Epithelial cell of esophagus (primary cell): ENCODE results near the gene PSMF1.
"Not testable (repeated sequence)": the region's sequence is repeated elsewhere in the genome, so short reads cannot be mapped to it uniquely, and the experiment has no call there.

Experiments
- DNase-seq: peaks from one replicate; pipeline ENCODE4 v3.0.0; 2010; ENCODE audit warnings: low read depth
- H3K4me3 ChIP-seq: 2 replicates; pipeline ENCODE4 v1.5.1; 2011; ENCODE audit warnings: mild to moderate bottlenecking, low read length, control low read depth
- TF ChIP-seq, protein P1 (sequence below): IDR thresholded peaks from 2 replicates; pipeline ENCODE4 v1.5.1; 2011; ENCODE audit warnings: low read depth, mild to moderate bottlenecking, low read length, control low read depth, inconsistent platforms; ENCODE audit not compliant: insufficient read depth; ENCODE audit errors: missing control alignments

PSMF1 gene

DNA sequence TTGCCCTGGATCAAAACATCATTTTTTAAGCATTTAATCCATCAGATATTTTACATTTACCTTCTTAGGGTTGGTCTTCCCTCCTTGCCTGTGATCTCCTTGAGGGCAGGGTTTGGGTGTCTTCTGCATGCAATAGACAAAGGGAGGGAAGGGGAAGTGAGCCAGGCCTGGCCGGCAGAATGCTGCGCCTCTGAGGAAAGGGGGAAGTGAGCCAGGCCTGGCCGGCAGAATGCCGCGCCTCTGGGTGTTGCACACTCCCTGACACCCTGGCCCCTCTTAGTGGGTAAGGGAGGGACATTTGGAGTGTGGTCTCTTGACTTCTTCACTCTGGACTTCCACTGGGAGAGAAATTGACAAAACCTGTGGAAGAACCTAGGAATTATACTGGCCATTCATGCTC, 12.4 kb downstream of the PSMF1 start:
- TF ChIP-seq, protein P1, sequence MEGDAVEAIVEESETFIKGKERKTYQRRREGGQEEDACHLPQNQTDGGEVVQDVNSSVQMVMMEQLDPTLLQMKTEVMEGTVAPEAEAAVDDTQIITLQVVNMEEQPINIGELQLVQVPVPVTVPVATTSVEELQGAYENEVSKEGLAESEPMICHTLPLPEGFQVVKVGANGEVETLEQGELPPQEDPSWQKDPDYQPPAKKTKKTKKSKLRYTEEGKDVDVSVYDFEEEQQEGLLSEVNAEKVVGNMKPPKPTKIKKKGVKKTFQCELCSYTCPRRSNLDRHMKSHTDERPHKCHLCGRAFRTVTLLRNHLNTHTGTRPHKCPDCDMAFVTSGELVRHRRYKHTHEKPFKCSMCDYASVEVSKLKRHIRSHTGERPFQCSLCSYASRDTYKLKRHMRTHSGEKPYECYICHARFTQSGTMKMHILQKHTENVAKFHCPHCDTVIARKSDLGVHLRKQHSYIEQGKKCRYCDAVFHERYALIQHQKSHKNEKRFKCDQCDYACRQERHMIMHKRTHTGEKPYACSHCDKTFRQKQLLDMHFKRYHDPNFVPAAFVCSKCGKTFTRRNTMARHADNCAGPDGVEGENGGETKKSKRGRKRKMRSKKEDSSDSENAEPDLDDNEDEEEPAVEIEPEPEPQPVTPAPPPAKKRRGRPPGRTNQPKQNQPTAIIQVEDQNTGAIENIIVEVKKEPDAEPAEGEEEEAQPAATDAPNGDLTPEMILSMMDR = no peak
- DNase-seq = no peak
- no peak overlapping the region for H3K4me3 ChIP-seq

DNA sequence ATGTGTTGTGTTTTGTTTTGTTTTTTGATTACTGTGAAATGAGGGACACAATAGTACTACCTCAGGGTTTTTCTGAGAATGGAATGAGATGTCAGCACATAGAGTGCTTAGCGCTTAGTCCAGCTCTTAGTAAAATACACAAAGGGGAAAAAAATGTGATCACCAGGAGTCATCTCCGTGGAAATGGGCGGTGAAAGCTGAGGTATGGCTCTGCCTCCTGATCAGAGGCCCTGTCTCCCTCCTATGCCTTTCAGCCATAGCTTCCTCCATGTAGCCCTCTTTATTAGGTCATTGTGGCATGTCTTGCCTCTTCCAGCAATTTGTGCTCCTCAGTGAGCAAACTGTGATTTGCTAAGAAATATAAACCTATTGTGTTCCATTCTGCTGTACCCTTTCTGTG, 13.0 kb downstream of the PSMF1 start:
- no peak overlapping the region for H3K4me3 ChIP-seq
- TF ChIP-seq, protein P1 = no peak
- no peak for DNase-seq

DNA sequence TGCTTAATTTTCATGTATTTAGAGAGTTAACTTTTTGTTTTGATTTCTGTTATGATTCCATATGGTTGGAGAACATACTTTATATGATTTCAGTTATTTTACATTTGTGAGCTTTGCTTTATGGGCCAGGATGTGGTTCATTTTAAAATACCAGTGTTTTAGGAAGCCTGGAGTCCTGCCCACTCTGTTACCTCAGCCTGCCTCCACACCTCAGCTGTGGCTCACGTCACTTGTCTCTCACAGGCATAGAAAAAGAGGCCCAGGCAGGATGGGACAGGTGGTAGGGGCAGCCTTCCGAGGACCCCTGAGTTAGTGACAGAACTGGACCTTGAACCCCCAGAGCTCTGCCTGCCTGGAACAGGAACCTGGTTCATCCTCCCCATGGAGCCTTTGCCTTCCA, 16.0 kb downstream of the PSMF1 start:
- TF ChIP-seq, protein P1 = no peak
- no peak for DNase-seq
- no peak overlapping the region for H3K4me3 ChIP-seq

DNA sequence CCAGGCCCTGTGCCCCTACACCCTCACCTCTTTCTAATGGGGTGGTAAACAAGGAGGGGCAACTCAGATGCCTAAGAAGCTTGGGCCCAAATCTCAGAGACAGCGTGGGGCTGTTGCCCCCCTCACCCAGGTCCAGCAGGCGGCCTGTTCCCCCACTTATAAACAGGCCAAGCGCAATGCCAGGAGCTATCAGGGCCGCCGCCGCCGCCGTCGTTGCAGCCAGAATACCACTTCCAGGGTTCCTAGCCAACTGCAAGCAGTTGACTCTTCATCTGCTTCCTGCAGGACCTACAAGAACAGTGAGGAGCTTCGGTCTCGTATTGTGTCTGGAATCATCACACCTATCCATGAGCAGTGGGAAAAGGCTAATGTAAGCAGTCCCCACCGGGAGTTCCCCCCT, 16.4 kb downstream of the PSMF1 start:
- H3K4me3 ChIP-seq = no peak overlapping the region
- TF ChIP-seq, protein P1 = no peak
- no peak for DNase-seq

DNA sequence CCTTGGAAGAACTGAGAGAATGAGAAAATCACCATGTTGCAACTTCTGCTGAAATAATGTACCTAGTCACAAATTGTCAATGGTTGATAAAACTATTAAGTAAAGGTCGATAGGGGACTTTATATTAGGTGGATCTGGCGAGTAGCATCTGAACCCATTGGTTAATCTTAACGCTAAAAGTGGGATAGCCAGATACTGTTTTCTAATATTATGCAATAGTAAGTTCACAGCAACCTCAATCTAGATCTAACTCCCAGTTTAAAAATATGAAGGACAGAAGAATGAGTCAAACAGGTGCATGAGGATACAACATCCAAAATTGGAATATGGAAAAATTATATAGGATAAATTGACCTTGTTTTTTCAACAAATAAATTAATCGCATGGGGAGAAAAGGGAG, 18.8 kb downstream of the PSMF1 start:
- TF ChIP-seq, protein P1 = no peak
- no peak for DNase-seq
- H3K4me3 ChIP-seq = no peak overlapping the region

DNA sequence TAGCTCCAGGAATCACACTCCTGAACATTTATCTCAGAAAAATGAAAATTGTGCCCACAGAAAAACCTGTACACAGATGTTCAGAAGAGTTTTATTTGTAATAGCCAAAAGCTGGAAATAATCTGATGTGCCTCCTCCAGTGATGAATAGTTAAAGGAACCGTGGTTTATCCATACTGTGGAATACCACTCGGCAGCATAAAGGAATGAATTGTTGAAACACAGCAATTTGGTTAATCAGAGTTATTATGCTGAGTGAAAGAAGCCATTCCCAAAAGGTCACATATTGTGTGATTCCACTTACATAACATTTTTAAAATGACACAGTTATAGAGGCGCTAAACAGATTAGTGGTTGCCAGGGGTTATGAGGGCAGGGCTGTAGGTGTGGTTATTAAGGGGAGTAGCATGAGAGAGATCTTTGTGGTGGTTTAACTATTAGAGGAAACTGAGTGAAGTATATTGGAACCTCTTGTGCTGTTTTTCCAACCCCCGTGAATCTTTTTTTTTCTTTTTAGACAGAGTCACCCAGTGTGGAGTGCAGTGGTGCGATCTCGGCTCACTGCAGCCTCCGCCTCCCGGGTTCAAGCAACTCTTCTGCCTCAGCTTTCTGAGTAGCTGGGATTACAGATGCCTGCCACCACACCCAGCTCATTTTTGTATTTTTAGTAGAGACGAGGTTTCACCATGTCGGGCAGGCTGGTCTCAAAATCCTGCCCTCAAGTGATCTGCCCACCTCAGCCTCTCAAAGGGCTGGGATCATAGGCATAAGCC, 26.2 kb downstream of the PSMF1 start:
- no peak overlapping the region for H3K4me3 ChIP-seq
- DNase-seq = no peak
- TF ChIP-seq, protein P1 = no peak

DNA sequence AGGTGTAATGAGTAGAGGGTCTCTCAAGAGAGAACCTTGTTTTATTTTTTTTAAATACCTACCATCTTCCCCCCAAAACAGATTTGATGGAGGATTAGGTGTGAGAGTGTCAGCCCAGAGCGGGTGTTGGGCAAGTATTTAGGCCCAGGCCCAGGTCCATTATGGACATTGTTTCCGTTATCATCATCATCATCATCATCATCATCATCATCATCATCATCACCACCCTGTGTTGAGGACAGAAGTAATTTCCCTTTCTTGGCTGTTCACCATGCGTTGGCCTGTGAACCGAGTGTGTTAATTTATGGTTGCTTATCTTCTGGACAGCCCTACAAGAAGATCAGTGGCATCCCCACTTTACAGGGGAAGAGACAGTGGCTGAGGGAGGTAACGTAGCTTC, 28.6 kb downstream of the PSMF1 start:
- TF ChIP-seq, protein P1 = no peak
- H3K4me3 ChIP-seq = no peak overlapping the region
- DNase-seq = no peak

DNA sequence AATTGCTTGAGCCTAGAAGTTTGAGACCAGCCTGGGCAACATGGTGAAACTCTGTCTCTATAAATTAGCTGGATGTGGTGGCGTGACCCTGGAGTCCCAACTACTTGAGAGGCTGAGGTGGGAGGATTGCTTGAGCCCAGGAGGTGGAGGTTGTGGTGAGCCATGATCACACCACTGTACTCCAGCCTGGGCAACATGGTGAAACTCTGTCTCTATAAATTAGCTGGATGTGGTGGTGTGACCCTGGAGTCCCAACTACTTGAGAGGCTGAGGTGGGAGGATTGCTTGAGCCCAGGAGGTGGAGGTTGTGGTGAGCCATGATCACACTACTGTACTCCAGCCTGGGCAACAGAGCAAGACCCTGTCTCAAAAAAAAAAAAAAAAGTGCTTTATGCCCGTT, 31.4 kb downstream of the PSMF1 start:
- not testable (repeated sequence) for H3K4me3 ChIP-seq, DNase-seq
